IPS-11a (cell line): Measurements from ENCODE around the gene ESYT3.
"Not testable (repeated sequence)": the region's sequence is repeated elsewhere in the genome, so short reads cannot be mapped to it uniquely, and the experiment has no call there.

Experiments
- H3K4me3 ChIP-seq: one replicate; pipeline ENCODE4 v1.5.1; 2013; ENCODE audit warnings: low read depth, low read length, control low read depth

ESYT3 gene

GRCh38 chr3:138407236-138407907, 27.0 kb upstream of the ESYT3 start:
- no peak overlapping the region for H3K4me3 ChIP-seq

- H3K4me3 ChIP-seq, result no peak overlapping the region
Measured at GRCh38 chr3:138408751-138409570, 25.5 kb upstream of the ESYT3 start.

GRCh38 chr3:138412821-138413551, 21.4 kb upstream of the ESYT3 start:
- no peak overlapping the region for H3K4me3 ChIP-seq

GRCh38 chr3:138416236-138416635, 18.2 kb upstream of the ESYT3 start:
- H3K4me3 ChIP-seq, result not testable (repeated sequence)

GRCh38 chr3:138417559-138417982, 16.8 kb upstream of the ESYT3 start:
- no peak overlapping the region for H3K4me3 ChIP-seq

GRCh38 chr3:138418601-138419206, 15.7 kb upstream of the ESYT3 start:
- no peak overlapping the region for H3K4me3 ChIP-seq

- H3K4me3 ChIP-seq, result no peak overlapping the region
Measured at GRCh38 chr3:138423316-138423715, 11.1 kb upstream of the ESYT3 start.

- H3K4me3 ChIP-seq, result no peak overlapping the region
Measured at GRCh38 chr3:138424323-138424722, 10.1 kb upstream of the ESYT3 start.

GRCh38 chr3:138426211-138426610, 8.2 kb upstream of the ESYT3 start:
- no peak overlapping the region for H3K4me3 ChIP-seq

- not testable (repeated sequence) for H3K4me3 ChIP-seq
Measured at GRCh38 chr3:138426754-138427153, 7.7 kb upstream of the ESYT3 start.

- H3K4me3 ChIP-seq, result no peak overlapping the region
Measured at GRCh38 chr3:138429665-138430064, 4.8 kb upstream of the ESYT3 start.

GRCh38 chr3:138432576-138433240, 1.7 kb upstream of the ESYT3 start:
- H3K4me3 ChIP-seq, result no peak overlapping the region

GRCh38 chr3:138433892-138434275, 532 bp upstream of the ESYT3 start:
- H3K4me3 ChIP-seq, result no peak overlapping the region

- H3K4me3 ChIP-seq, result peak overlapping the region; percentile 34
Measured at GRCh38 chr3:138434875-138435772, 708 bp downstream of the ESYT3 start.

- peak overlapping the region; percentile 34 for H3K4me3 ChIP-seq
Measured at GRCh38 chr3:138435840-138436239, 1.4 kb downstream of the ESYT3 start.

- no peak overlapping the region for H3K4me3 ChIP-seq
Measured at GRCh38 chr3:138437281-138437680, 2.9 kb downstream of the ESYT3 start.

- H3K4me3 ChIP-seq, result no peak overlapping the region
Measured at GRCh38 chr3:138438896-138439295, 4.5 kb downstream of the ESYT3 start.

GRCh38 chr3:138439646-138440045, 5.2 kb downstream of the ESYT3 start:
- H3K4me3 ChIP-seq, result no peak overlapping the region

GRCh38 chr3:138440121-138440521, 5.7 kb downstream of the ESYT3 start:
- no peak overlapping the region for H3K4me3 ChIP-seq

GRCh38 chr3:138440596-138440995, 6.2 kb downstream of the ESYT3 start:
- H3K4me3 ChIP-seq, result no peak overlapping the region
